Gastrocnemius medialis (tissue), 4 donors: ENCODE results near the gene EPB41. TPM values are rescaled to one million over a fixed set of nuclear protein-coding genes. Genes with fewer than 3 reads are reported as not detected.

ENCODE experiments used
- ATAC-seq, 2 donors: fragments of 150-250 bp; one replicate each; pipeline ENCODE4 v1.9.1; 2016
- DNase-seq, 2 donors: peaks; one replicate each; pipeline ENCODE4 v3.0.0-alpha.2; 2019
- H3K27ac ChIP-seq, 4 donors: fragments of 200-600 bp; sonication (generic); 1 replicate in 1 of 4; 2 replicates in 3 of 4; pipeline ENCODE4 v1.5.1; 2016 to 2018; ENCODE audit warnings: mild to moderate bottlenecking in 2 of 4, moderate library complexity in 1 of 4
- H3K27me3 ChIP-seq, 3 donors: fragments of 200-600 bp; sonication (generic) in 2 of 3; 1 replicate in 1 of 3; 2 replicates in 2 of 3; pipeline versions ENCODE4 v1.5.1 to v1.6.0; 2016 to 2019; ENCODE audit warnings: mild to moderate bottlenecking in 1 of 3, moderate library complexity in 1 of 3
- H3K36me3 ChIP-seq, 2 donors: fragments of 200-600 bp; sonication (generic) in 1 of 2; one replicate each; pipeline ENCODE4 v1.5.1; 2017 to 2018
- H3K4me1 ChIP-seq, 2 donors: fragments of 200-600 bp; sonication (generic) in 1 of 2; one replicate each; pipeline ENCODE4 v1.5.1; 2016 to 2017; ENCODE audit warnings: mild to moderate bottlenecking in 2 of 2
- H3K4me3 ChIP-seq, 4 donors: fragments of 200-600 bp; sonication (generic) in 3 of 4; 1 replicate in 1 of 4; 2 replicates in 3 of 4; pipeline ENCODE4 v1.5.1; 2016 to 2019; ENCODE audit warnings: mild to moderate bottlenecking in 2 of 4
- H3K9me3 ChIP-seq, 3 donors: fragments of 200-600 bp; sonication (generic) in 2 of 3; 1 replicate in 1 of 3; 2 replicates in 2 of 3; pipeline ENCODE4 v1.5.1; 2016 to 2019
- POLR2A ChIP-seq, 2 donors: fragments of 450-650 bp; IDR thresholded peaks; one replicate each; pipeline ENCODE4 v1.6.1; 2017; ENCODE audit warnings: antibody characterized with exemption in 2 of 2, mild to moderate bottlenecking in 2 of 2, moderate library complexity in 2 of 2
- in situ Hi-C, 4 donors: fragments of 200-750 bp; cut with MboI; loops; one replicate each; pipeline versions ENCODE4 v1.15.0 to v1.8.0; 2017; ENCODE audit warnings: low sequenced_read_pairs in 4 of 4
- intact Hi-C: fragments of 100-400 bp; cut with DNase I; formaldehyde crosslinking; loops from one replicate; pipeline ENCODE4 v1.15.1; 2023; ENCODE audit warnings: low total_unique reads
- total RNA-seq, 4 donors: library from RNA; depleted of rRNA; stranded (reverse); fragments of >200 nt; gene quantifications; one replicate each; pipeline versions ENCODE4 v1.1.0 to v1.2.3, GENCODE V29; 2016
- TF ChIP-seq, protein P1 (sequence below), 5 experiments: fragments of 450-650 bp in 3 of 5; fragments of 200-600 bp in 2 of 5; sonication (generic) in 2 of 5; IDR thresholded peaks in 4 of 5; conservative IDR thresholded peaks in 1 of 5; 1 replicate in 4 of 5; 2 replicates in 1 of 5; pipeline ENCODE4 v1.5.1; 2016 to 2019; ENCODE audit warnings: antibody characterized with exemption in 5 of 5, mild to moderate bottlenecking in 3 of 5, moderate library complexity in 3 of 5

Gene EPB41
- total RNA-seq, 4 donors from 2014 or later: 19.5 to 28.6 (median 23.6) TPM

GRCh38 chr1:29114654-29115053 lies 200.3 kb downstream of the EPB41 start:
- intact Hi-C loops: no loop called here
- Histone ChIP-seq H3K4me1 (no peaks in the 10 kb centered on the region), H3K27ac (no peak overlapping the region), H3K9me3 (no peaks in the 10 kb centered on the region), H3K36me3 (peaks cover 0 to 51% of the 10 kb centered on the region in 2 donors), H3K27me3 (no peaks in the 10 kb centered on the region), H3K4me3 (no peak overlapping the region)
- DNase-seq (no peak), ATAC-seq (no peak)
- no peak for TF ChIP-seq POLR2A (IDR thresholded peaks at IDR 0.05)
- TF ChIP-seq, protein P1, sequence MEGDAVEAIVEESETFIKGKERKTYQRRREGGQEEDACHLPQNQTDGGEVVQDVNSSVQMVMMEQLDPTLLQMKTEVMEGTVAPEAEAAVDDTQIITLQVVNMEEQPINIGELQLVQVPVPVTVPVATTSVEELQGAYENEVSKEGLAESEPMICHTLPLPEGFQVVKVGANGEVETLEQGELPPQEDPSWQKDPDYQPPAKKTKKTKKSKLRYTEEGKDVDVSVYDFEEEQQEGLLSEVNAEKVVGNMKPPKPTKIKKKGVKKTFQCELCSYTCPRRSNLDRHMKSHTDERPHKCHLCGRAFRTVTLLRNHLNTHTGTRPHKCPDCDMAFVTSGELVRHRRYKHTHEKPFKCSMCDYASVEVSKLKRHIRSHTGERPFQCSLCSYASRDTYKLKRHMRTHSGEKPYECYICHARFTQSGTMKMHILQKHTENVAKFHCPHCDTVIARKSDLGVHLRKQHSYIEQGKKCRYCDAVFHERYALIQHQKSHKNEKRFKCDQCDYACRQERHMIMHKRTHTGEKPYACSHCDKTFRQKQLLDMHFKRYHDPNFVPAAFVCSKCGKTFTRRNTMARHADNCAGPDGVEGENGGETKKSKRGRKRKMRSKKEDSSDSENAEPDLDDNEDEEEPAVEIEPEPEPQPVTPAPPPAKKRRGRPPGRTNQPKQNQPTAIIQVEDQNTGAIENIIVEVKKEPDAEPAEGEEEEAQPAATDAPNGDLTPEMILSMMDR (IDR thresholded peaks at IDR 0.05 in 4 of 5, conservative IDR thresholded peaks at IDR 0.05 in 1 of 5): no peak
- in situ Hi-C loops: no loop called here

DNA sequence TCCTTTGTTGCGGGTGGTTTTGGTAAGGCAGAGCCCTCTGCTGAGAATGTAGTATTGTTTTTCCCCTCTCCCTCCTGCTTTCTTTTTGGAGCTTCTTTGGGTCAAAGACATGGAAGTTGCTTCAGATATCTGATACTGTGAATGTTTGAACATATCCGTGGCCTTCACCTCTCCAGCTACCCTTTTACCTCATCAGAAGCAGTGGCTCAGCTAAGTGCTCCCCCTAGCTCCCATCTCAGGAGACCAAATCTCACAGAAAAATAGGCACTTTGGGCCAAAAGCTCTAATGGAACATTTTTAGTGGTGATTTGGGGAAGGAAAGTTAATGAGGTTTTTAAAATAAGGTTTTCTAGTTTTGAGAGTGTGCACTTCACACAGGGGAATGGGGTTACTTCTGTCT lies 203.0 kb downstream of the EPB41 start:
- Histone ChIP-seq H3K27me3 (peaks cover 13 to 17% (median 13%) of the 10 kb centered on the region in 3 donors), H3K27ac (no peak overlapping the region), H3K9me3 (no peaks in the 10 kb centered on the region), H3K4me1 (peaks cover 0 to 6% of the 10 kb centered on the region in 2 donors), H3K4me3 (no peak overlapping the region), H3K36me3 (peaks cover 0 to 36% of the 10 kb centered on the region in 2 donors)
- in situ Hi-C loops: no loop called here
- DNase-seq (no peak), ATAC-seq (no peak)
- intact Hi-C loops: no loop called here
- TF ChIP-seq, protein P1 (IDR thresholded peaks at IDR 0.05 in 4 of 5, conservative IDR thresholded peaks at IDR 0.05 in 1 of 5): no peak
- TF ChIP-seq POLR2A (IDR thresholded peaks at IDR 0.05): no peak

DNA sequence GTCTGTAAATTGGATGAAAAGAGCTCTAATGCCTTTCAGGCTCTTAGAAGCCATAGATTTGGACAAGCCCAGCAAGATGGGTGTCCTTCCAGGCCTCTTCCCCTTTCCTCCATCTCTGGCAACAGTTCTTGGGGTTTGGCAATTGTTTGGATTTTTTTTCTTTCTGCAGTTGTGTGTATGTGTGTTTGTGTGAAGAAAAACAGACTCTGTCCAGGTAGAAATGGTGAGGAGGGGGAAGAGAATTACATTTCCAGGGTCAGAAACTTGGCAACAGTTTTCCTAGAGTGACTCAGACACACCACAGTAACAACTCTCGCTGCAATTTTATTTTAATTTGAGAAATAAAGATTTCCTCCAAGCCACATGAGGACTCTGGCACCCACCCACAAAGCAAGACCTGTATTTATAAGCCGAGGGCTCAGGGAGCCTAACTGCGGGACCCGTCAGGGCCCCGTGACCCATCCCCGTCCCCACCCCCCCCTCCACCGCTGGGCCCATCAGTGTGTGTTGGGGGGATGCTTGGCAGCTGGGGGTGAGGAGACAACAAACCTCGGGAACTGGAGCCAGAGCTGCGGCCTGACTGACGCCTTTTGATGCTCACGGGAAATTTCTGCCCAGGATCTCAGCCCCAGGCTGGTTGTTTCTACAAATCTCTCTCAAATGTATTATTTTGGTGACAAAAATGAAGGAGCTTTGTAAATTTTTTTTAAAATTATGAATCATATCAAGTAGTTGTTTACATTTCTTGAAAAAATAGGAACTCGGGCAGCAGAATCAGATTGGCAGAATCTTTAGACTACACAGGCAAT lies 205.0 kb downstream of the EPB41 start:
- no peak overlapping the region for H3K27ac ChIP-seq
- H3K4me3 ChIP-seq: no peak overlapping the region
- peaks cover 0 to 29% of the 10 kb centered on the region in 2 donors for H3K36me3 ChIP-seq
- ATAC-seq (no peak), DNase-seq (no peak)
- intact Hi-C loops (no loop called here), in situ Hi-C loops (no loop called here)
- TF ChIP-seq, protein P1 (IDR thresholded peaks at IDR 0.05 in 4 of 5, conservative IDR thresholded peaks at IDR 0.05 in 1 of 5): no peak
- no peak for TF ChIP-seq POLR2A (IDR thresholded peaks at IDR 0.05)
- peaks cover 0 to 18% of the 10 kb centered on the region in 2 donors for H3K4me1 ChIP-seq
- H3K9me3 ChIP-seq: no peaks in the 10 kb centered on the region
- peaks cover 26 to 35% (median 30%) of the 10 kb centered on the region in 3 donors for H3K27me3 ChIP-seq

- intact Hi-C loops: loop anchor here (5.0 kb wide), 2 partner anchors 82 to 238 kb away; no protein-coding TSS in a partner anchor
- Histone ChIP-seq H3K27me3 (peaks cover 30 to 45% (median 33%) of the 10 kb centered on the region in 3 donors), H3K27ac (no peak overlapping the region), H3K9me3 (no peaks in the 10 kb centered on the region), H3K36me3 (peaks cover 0 to 29% of the 10 kb centered on the region in 2 donors), H3K4me3 (no peak overlapping the region), H3K4me1 (peaks cover 0 to 22% of the 10 kb centered on the region in 2 donors)
- in situ Hi-C loops: no loop called here
- DNase-seq (no peak), ATAC-seq (no peak)
- TF ChIP-seq, protein P1 (IDR thresholded peaks at IDR 0.05 in 4 of 5, conservative IDR thresholded peaks at IDR 0.05 in 1 of 5): no peak
- TF ChIP-seq POLR2A (IDR thresholded peaks at IDR 0.05): no peak
These were observed 206.0 kb downstream of the EPB41 start for GRCh38 chr1:29120367-29120766.
